ENCODE results near the gene ATP1A4. TPM values are rescaled to one million over a fixed set of nuclear protein-coding genes. Genes with fewer than 3 reads are reported as not detected.
A peak's percentile ranks its signal among the peaks of the same experiment; 100 is the strongest.

ATP1A4 gene
- total and polyA plus RNA-seq, 2 of the 13 experiments (the other 11 are each of a cell fraction or from before 2014, with no cell fraction given): not detected

DNA sequence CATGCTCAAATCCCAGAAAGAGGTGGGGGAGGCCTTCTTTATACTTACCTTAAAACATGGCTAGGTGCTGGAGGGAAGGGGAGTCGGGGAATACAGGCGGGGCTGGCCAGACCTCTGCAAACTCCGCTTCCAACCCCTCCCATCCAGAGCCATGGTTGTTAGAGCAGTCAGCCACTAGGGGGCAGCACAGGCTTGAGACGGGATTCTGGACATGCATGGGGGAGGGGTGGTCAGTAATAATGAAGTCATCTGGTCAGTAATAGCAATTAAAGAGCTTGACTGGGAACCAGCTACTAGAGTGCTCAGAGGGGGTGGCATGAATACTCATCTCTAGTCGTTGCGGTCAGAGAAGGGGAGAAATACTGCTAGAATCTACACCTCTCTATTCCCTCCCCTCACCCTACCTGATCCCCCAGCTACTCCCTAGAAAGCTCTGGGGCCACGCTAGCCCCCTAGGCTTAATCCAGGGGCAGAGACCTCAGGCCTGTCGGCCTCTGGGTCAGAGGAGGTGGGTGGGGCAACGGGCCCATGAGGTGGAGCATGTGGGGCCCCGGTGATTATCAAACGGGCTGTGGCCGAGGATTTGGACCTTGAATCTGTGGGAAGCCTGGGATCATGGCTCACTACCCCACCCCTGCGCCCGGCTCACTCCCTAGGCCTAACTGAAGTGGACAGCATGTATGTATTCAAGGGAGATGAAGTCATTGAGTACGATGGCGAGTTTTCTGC is 41.9 kb downstream of the ATP1A4 start (continued):
- TF ChIP-seq, protein P1, sequence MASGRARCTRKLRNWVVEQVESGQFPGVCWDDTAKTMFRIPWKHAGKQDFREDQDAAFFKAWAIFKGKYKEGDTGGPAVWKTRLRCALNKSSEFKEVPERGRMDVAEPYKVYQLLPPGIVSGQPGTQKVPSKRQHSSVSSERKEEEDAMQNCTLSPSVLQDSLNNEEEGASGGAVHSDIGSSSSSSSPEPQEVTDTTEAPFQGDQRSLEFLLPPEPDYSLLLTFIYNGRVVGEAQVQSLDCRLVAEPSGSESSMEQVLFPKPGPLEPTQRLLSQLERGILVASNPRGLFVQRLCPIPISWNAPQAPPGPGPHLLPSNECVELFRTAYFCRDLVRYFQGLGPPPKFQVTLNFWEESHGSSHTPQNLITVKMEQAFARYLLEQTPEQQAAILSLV (CRISPR knock-in tag; IDR thresholded peaks at IDR 0.05; ENCODE audit: borderline replicate concordance): 0 out of 2 replicates have a peak, but pooled peaks have one; percentile 44
- TF ChIP-seq ZNF274 (CRISPR knock-in tag; IDR thresholded peaks at IDR 0.05) (0 out of 2 replicates have a peak, but pooled peaks have one; percentile 61), SIX4 (CRISPR knock-in tag; IDR thresholded peaks at IDR 0.05) (no peak), ZNF558 (CRISPR knock-in tag; IDR thresholded peaks at IDR 0.05; ENCODE audit: borderline replicate concordance) (no peak), RAD21 (CRISPR knock-in tag; IDR thresholded peaks at IDR 0.05) (peak; percentile 95), ZSCAN12 (CRISPR knock-in tag; IDR thresholded peaks at IDR 0.05) (no peak), NR2F1 (CRISPR knock-in tag; IDR thresholded peaks at IDR 0.05) (0 out of 4 replicates have a peak, but pooled peaks of 1 of the 2 experiments have one; percentile 23), PITX1 (CRISPR knock-in tag; IDR thresholded peaks at IDR 0.05) (peak; percentile 92), ZNF619 (CRISPR knock-in tag; IDR thresholded peaks at IDR 0.05) (no peak), ZNF235 (CRISPR knock-in tag; IDR thresholded peaks at IDR 0.05; ENCODE audit: borderline replicate concordance) (peak; percentile 75; the same call in 1 of the 2 replicates), ZNF367 (CRISPR knock-in tag; IDR thresholded peaks at IDR 0.05; ENCODE audit: borderline replicate concordance) (no peak)
- TF ChIP-seq, protein P2, sequence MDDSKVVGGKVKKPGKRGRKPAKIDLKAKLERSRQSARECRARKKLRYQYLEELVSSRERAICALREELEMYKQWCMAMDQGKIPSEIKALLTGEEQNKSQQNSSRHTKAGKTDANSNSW (CRISPR knock-in tag; IDR thresholded peaks at IDR 0.05; ENCODE audit: borderline replicate concordance): no peak
- TF ChIP-seq, protein P3, sequence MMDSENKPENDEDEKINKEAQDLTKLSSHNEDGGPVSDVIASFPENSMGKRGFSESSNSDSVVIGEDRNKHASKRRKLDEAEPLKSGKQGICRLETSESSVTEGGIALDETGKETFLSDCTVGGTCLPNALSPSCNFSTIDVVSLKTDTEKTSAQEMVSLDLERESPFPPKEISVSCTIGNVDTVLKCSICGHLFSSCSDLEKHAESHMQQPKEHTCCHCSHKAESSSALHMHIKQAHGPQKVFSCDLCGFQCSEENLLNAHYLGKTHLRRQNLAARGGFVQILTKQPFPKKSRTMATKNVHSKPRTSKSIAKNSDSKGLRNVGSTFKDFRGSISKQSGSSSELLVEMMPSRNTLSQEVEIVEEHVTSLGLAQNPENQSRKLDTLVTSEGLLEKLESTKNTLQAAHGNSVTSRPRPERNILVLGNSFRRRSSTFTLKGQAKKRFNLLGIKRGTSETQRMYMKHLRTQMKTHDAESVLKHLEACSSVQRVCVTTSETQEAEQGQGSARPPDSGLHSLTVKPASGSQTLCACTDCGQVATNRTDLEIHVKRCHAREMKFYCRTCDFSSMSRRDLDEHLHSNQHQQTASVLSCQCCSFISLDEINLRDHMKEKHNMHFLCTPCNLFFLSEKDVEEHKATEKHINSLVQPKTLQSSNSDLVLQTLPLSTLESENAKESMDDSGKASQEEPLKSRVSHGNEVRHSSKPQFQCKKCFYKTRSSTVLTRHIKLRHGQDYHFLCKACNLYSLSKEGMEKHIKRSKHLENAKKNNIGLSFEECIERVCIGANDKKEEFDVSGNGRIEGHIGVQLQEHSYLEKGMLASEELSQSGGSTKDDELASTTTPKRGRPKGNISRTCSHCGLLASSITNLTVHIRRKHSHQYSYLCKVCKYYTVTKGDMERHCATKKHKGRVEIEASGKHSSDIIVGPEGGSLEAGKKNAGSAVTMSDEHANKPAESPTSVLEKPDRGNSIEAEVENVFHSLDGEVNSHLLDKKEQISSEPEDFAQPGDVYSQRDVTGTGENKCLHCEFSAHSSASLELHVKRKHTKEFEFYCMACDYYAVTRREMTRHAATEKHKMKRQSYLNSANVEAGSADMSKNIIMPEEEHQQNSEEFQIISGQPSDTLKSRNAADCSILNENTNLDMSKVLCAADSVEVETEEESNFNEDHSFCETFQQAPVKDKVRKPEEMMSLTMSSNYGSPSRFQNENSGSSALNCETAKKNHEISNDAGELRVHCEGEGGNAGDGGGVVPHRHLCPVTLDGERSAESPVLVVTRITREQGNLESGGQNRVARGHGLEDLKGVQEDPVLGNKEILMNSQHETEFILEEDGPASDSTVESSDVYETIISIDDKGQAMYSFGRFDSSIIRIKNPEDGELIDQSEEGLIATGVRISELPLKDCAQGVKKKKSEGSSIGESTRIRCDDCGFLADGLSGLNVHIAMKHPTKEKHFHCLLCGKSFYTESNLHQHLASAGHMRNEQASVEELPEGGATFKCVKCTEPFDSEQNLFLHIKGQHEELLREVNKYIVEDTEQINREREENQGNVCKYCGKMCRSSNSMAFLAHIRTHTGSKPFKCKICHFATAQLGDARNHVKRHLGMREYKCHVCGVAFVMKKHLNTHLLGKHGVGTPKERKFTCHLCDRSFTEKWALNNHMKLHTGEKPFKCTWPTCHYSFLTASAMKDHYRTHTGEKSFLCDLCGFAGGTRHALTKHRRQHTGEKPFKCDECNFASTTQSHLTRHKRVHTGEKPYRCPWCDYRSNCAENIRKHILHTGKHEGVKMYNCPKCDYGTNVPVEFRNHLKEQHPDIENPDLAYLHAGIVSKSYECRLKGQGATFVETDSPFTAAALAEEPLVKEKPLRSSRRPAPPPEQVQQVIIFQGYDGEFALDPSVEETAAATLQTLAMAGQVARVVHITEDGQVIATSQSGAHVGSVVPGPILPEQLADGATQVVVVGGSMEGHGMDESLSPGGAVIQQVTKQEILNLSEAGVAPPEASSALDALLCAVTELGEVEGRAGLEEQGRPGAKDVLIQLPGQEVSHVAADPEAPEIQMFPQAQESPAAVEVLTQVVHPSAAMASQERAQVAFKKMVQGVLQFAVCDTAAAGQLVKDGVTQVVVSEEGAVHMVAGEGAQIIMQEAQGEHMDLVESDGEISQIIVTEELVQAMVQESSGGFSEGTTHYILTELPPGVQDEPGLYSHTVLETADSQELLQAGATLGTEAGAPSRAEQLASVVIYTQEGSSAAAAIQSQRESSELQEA (CRISPR knock-in tag; IDR thresholded peaks at IDR 0.05; ENCODE audit: not compliant biosample characterization): peak; percentile 54
- TF ChIP-seq, protein P4, sequence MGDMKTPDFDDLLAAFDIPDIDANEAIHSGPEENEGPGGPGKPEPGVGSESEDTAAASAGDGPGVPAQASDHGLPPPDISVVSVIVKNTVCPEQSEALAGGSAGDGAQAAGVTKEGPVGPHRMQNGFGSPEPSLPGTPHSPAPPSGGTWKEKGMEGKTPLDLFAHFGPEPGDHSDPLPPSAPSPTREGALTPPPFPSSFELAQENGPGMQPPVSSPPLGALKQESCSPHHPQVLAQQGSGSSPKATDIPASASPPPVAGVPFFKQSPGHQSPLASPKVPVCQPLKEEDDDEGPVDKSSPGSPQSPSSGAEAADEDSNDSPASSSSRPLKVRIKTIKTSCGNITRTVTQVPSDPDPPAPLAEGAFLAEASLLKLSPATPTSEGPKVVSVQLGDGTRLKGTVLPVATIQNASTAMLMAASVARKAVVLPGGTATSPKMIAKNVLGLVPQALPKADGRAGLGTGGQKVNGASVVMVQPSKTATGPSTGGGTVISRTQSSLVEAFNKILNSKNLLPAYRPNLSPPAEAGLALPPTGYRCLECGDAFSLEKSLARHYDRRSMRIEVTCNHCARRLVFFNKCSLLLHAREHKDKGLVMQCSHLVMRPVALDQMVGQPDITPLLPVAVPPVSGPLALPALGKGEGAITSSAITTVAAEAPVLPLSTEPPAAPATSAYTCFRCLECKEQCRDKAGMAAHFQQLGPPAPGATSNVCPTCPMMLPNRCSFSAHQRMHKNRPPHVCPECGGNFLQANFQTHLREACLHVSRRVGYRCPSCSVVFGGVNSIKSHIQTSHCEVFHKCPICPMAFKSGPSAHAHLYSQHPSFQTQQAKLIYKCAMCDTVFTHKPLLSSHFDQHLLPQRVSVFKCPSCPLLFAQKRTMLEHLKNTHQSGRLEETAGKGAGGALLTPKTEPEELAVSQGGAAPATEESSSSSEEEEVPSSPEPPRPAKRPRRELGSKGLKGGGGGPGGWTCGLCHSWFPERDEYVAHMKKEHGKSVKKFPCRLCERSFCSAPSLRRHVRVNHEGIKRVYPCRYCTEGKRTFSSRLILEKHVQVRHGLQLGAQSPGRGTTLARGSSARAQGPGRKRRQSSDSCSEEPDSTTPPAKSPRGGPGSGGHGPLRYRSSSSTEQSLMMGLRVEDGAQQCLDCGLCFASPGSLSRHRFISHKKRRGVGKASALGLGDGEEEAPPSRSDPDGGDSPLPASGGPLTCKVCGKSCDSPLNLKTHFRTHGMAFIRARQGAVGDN (CRISPR knock-in tag; IDR thresholded peaks at IDR 0.05): peak; percentile 77

Data from HepG2 (cell line).